ENCODE measurements around the gene TXNDC11. TPM values are rescaled to one million over a fixed set of nuclear protein-coding genes. Genes with fewer than 3 reads are reported as not detected.

Gene TXNDC11
- total RNA-seq, 1 donor from 2014 or later = 59.4 TPM

DNA sequence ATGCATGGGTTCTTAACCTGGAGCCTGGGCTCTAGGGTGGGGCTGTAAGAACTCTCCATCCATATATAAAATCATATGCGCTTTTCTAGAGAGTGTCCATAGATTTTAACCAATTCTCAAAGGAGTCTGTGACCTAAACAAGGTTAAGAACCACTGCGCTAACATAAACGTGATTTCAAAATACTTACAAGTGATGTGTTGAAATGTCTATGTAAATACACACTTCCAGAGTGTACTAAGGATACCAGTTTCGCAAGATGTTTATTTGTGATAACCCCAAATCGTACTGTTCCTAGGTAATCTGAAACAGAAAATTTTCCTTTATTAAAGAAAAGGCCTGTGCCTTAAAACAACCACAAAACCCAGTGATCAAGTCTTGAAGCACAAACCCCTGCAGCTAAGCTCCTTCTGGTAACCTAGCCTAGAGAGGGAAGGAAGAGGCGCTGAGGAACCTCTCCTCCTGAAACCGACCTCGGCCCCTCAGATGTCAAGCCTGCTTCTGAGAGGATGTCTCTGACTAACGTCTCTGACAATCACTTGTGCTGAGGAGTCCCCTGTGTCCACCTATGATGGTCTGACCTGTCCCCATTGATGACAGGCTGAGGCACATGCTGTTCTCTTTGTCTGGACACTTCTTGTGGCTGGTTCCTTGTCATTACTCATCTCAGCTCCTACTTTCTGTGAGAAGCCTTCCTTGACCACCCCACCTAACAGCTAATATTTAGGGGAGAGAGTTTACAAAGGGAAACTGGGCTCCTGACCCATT lies 42.2 kb downstream of the TXNDC11 start:
- Histone ChIP-seq H3K27ac (no peak overlapping the region), H3K27me3 (no peaks in the 10 kb centered on the region), H3K4me1 (peaks cover 7% of the 10 kb centered on the region), H3K36me3 (peaks cover 0 to 36% of the 10 kb centered on the region in 2 donors), H3K9me3 (no peaks in the 10 kb centered on the region), H3K4me3 (no peak overlapping the region)
- DNase-seq (ENCODE audit: extremely low spot score in 2 of 2) = no peak
- TF ChIP-seq POLR2A (IDR thresholded peaks at IDR 0.05) = no peak
- no peak for TF ChIP-seq CTCF (IDR thresholded peaks at IDR 0.05)
- no peak for TF ChIP-seq POLR2AphosphoS5 (IDR thresholded peaks at IDR 0.05; ENCODE audit: insufficient read depth in 1 of 2, low read depth in 1 of 2)
- intact Hi-C loops (cut with DNase I) = no loop called here

GRCh38 chr16:11699234-11699894 lies 43.3 kb downstream of the TXNDC11 start:
- H3K27ac ChIP-seq = no peak overlapping the region
- H3K9me3 ChIP-seq = no peaks in the 10 kb centered on the region
- H3K4me3 ChIP-seq = no peak overlapping the region
- peaks cover 0 to 47% of the 10 kb centered on the region in 2 donors for H3K36me3 ChIP-seq
- H3K27me3 ChIP-seq = no peaks in the 10 kb centered on the region
- intact Hi-C loops (cut with DNase I) = no loop called here
- H3K4me1 ChIP-seq = no peaks in the 10 kb centered on the region
- DNase-seq (ENCODE audit: extremely low spot score in 2 of 2) = no peak
- no peak for TF ChIP-seq POLR2AphosphoS5 (IDR thresholded peaks at IDR 0.05; ENCODE audit: insufficient read depth in 1 of 2, low read depth in 1 of 2)
- TF ChIP-seq POLR2A (IDR thresholded peaks at IDR 0.05) = no peak
- TF ChIP-seq CTCF (IDR thresholded peaks at IDR 0.05) = no peak

DNA sequence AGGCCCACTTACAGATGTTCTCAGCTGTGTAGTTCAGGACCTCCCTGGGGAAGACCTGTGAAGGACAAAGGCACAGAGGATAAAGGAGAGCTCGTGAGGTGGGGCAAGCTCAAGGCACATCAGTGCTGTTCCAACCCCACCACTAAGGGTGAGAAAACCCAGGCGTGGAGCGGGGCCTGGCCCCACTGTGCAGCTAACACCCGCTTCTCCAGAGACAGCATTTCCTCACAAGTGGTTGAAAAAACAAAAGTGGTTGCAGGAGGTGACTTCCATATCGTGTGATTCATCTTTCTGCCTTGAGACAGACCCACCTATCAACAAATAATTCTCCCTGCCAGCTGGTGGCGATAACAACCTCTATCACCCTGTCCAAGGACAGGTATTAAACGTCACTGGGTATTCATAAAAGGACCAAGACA lies 44.4 kb downstream of the TXNDC11 start:
- Histone ChIP-seq H3K9me3 (no peaks in the 10 kb centered on the region), H3K4me3 (no peak overlapping the region), H3K27me3 (no peaks in the 10 kb centered on the region), H3K4me1 (no peaks in the 10 kb centered on the region), H3K36me3 (peaks cover 0 to 50% of the 10 kb centered on the region in 2 donors), H3K27ac (no peak overlapping the region)
- TF ChIP-seq CTCF (IDR thresholded peaks at IDR 0.05) (no peak), POLR2AphosphoS5 (IDR thresholded peaks at IDR 0.05; ENCODE audit: insufficient read depth in 1 of 2, low read depth in 1 of 2) (no peak), POLR2A (IDR thresholded peaks at IDR 0.05) (no peak)
- intact Hi-C loops (cut with DNase I) = no loop called here
- no peak for DNase-seq (ENCODE audit: extremely low spot score in 2 of 2)

DNA sequence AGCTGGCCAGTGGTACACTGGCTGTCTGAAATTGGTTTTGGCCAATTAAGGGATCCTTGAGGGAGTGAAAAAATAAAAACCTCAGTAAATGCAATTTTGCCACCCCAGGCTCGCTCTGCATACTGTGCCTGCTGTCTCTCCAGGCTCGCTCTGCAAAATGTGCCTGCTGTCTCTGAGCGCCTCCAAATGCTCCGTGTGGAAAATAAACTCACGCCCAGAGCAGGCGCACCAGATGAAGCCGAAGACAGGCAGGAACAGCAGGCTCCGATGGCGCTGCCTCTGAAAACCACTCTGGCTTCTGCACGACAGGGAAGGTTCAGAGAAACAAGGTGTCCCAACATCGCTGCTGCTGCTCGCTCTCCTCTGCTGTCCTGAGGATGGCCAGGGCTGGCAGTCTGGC lies 45.3 kb downstream of the TXNDC11 start:
- DNase-seq (ENCODE audit: extremely low spot score in 2 of 2) = no peak
- intact Hi-C loops (cut with DNase I) = no loop called here
- Histone ChIP-seq H3K4me1 (no peaks in the 10 kb centered on the region), H3K36me3 (peaks cover 0 to 50% of the 10 kb centered on the region in 2 donors), H3K27me3 (no peaks in the 10 kb centered on the region), H3K4me3 (no peak overlapping the region), H3K27ac (no peak overlapping the region), H3K9me3 (no peaks in the 10 kb centered on the region)
- TF ChIP-seq POLR2AphosphoS5 (IDR thresholded peaks at IDR 0.05; ENCODE audit: insufficient read depth in 1 of 2, low read depth in 1 of 2) (no peak), CTCF (IDR thresholded peaks at IDR 0.05) (no peak), POLR2A (IDR thresholded peaks at IDR 0.05) (no peak)

Measured in vagina (tissue), 2 donors.